ENCODE measurements around the gene NRCAM.
A peak's percentile ranks its signal among the peaks of the same experiment; 100 is the strongest.

The NRCAM gene

GRCh38 chr7:108459922-108460551, 3.8 kb upstream of the NRCAM start:
- peak; percentile 63 for DNase-seq (ENCODE audit: low spot score)

GRCh38 chr7:108457871-108458270, 1.6 kb upstream of the NRCAM start:
- no peak for DNase-seq (ENCODE audit: low spot score)

GRCh38 chr7:108456845-108457540, 757 bp upstream of the NRCAM start:
- peak; percentile 10 for DNase-seq (ENCODE audit: low spot score)

GRCh38 chr7:108455551-108455997, 662 bp downstream of the NRCAM start:
- DNase-seq (ENCODE audit: low spot score): peak; percentile 38

GRCh38 chr7:108454674-108455550, 1.3 kb downstream of the NRCAM start:
- DNase-seq (ENCODE audit: low spot score): peak; percentile 83

GRCh38 chr7:108454317-108454673, 1.9 kb downstream of the NRCAM start:
- DNase-seq (ENCODE audit: low spot score): no peak

- DNase-seq (ENCODE audit: low spot score): no peak
Measured at GRCh38 chr7:108453320-108453719, 2.9 kb downstream of the NRCAM start.

GRCh38 chr7:108452707-108453106, 3.5 kb downstream of the NRCAM start:
- DNase-seq (ENCODE audit: low spot score): peak; percentile 62

- no peak for DNase-seq (ENCODE audit: low spot score)
Measured at GRCh38 chr7:108451296-108451848, 4.9 kb downstream of the NRCAM start.

GRCh38 chr7:108450160-108450559, 6.1 kb downstream of the NRCAM start:
- DNase-seq (ENCODE audit: low spot score): no peak

- no peak for DNase-seq (ENCODE audit: low spot score)
Measured at GRCh38 chr7:108449521-108449920, 6.7 kb downstream of the NRCAM start.

- no peak for DNase-seq (ENCODE audit: low spot score)
Measured at GRCh38 chr7:108448584-108449505, 7.4 kb downstream of the NRCAM start.

- DNase-seq (ENCODE audit: low spot score): no peak
Measured at GRCh38 chr7:108442039-108442568, 14.1 kb downstream of the NRCAM start.

GRCh38 chr7:108441392-108441955, 14.8 kb downstream of the NRCAM start:
- no peak for DNase-seq (ENCODE audit: low spot score)

GRCh38 chr7:108440613-108441012, 15.6 kb downstream of the NRCAM start:
- no peak for DNase-seq (ENCODE audit: low spot score)

GRCh38 chr7:108436906-108437305, 19.3 kb downstream of the NRCAM start:
- DNase-seq (ENCODE audit: low spot score): no peak

- peak; percentile 20 for DNase-seq (ENCODE audit: low spot score)
Measured at GRCh38 chr7:108434010-108434409, 22.2 kb downstream of the NRCAM start.

- no peak for DNase-seq (ENCODE audit: low spot score)
Measured at GRCh38 chr7:108431099-108431498, 25.1 kb downstream of the NRCAM start.

GRCh38 chr7:108430664-108431063, 25.6 kb downstream of the NRCAM start:
- DNase-seq (ENCODE audit: low spot score): no peak

GRCh38 chr7:108427766-108428165, 28.5 kb downstream of the NRCAM start:
- DNase-seq (ENCODE audit: low spot score): no peak

Measured in SK-N-DZ (cell line).